ENCODE measurements around the gene COIL.

- TF ChIP-seq, protein P1, sequence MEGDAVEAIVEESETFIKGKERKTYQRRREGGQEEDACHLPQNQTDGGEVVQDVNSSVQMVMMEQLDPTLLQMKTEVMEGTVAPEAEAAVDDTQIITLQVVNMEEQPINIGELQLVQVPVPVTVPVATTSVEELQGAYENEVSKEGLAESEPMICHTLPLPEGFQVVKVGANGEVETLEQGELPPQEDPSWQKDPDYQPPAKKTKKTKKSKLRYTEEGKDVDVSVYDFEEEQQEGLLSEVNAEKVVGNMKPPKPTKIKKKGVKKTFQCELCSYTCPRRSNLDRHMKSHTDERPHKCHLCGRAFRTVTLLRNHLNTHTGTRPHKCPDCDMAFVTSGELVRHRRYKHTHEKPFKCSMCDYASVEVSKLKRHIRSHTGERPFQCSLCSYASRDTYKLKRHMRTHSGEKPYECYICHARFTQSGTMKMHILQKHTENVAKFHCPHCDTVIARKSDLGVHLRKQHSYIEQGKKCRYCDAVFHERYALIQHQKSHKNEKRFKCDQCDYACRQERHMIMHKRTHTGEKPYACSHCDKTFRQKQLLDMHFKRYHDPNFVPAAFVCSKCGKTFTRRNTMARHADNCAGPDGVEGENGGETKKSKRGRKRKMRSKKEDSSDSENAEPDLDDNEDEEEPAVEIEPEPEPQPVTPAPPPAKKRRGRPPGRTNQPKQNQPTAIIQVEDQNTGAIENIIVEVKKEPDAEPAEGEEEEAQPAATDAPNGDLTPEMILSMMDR (IDR thresholded peaks at IDR 0.05) = no peak
- TF ChIP-seq POLR2A (IDR thresholded peaks at IDR 0.05) = no peak
Measured at GRCh38 chr17:56943505-56944125, 17.2 kb downstream of the COIL start.

Measured in heart left ventricle (tissue), 13 donors.